B cell (primary cell): ENCODE results near the gene GGA2. TPM values are rescaled to one million over a fixed set of nuclear protein-coding genes. Genes with fewer than 3 reads are reported as not detected.
A peak's percentile ranks its signal among the peaks of the same experiment; 100 is the strongest.

Source experiments
- ATAC-seq: fragments of 200-7000 bp; cut with Tn5 transposase; one replicate; pipeline ENCODE4 v1.10.0; 2021; ENCODE audit warnings: low read depth, mild to moderate bottlenecking, moderate number of reproducible peaks, moderate library complexity
- CTCF ChIA-PET: fragments of 350-600 bp; sonication (Branson Sonifier 250); formaldehyde crosslinking; loops from one replicate; lab custom pipeline; 2021; ENCODE audit warnings: antibody characterized with exemption, inconsistent platforms; lab: Charles Lee
- POLR2A ChIA-PET: fragments of 350-600 bp; sonication (Branson Sonifier 250); formaldehyde crosslinking; loops from one replicate; lab custom pipeline; 2021; ENCODE audit warnings: antibody characterized with exemption; lab: Charles Lee
- DNase-seq: peaks from one replicate; pipeline ENCODE4 v3.0.0; 2013
- H2AFZ ChIP-seq: 2 replicates; pipeline ENCODE4 v1.6.1; 2012; ENCODE audit warnings: mild to moderate bottlenecking, low read depth, low read length; ENCODE audit not compliant: insufficient read depth, poor library complexity, severe bottlenecking
- H3K27ac ChIP-seq, 2 donors: 1 replicate in 1 of 2; 2 replicates in 1 of 2; pipeline ENCODE4 v1.5.1; 2012 to 2013; ENCODE audit warnings: low read length in 2 of 2, mild to moderate bottlenecking in 2 of 2, moderate library complexity in 1 of 2
- H3K27me3 ChIP-seq, 4 experiments: fragments of 200-600 bp in 1 of 4; sonication (generic) in 1 of 4; replicated peaks in 1 of 4; 1 replicate in 2 of 4; 2 replicates in 2 of 4; pipeline versions ENCODE4 v1.6.1 to v1.7.0; 2013 to 2016; ENCODE audit warnings: low read length in 3 of 4, mild to moderate bottlenecking in 2 of 4, mixed read lengths in 1 of 4, moderate library complexity in 1 of 4; ENCODE audit not compliant: insufficient read depth in 4 of 4, control insufficient read depth in 3 of 4; ENCODE audit errors: control extremely low read depth in 1 of 4
- H3K36me3 ChIP-seq, 2 experiments: replicated peaks in 1 of 2; 1 replicate in 1 of 2; 2 replicates in 1 of 2; pipeline versions ENCODE4 v1.6.1 to v1.7.1; 2013; ENCODE audit warnings: low read length in 1 of 2; ENCODE audit not compliant: insufficient read depth in 2 of 2, control insufficient read depth in 1 of 2; ENCODE audit errors: control extremely low read depth in 1 of 2, extremely low read depth in 1 of 2
- H3K4me1 ChIP-seq, 2 donors: fragments of 200-600 bp in 1 of 2; sonication (generic) in 1 of 2; 1 replicate in 1 of 2; 2 replicates in 1 of 2; pipeline versions ENCODE4 v1.5.1 to v1.6.1; 2013 to 2017; ENCODE audit warnings: low read length in 2 of 2; ENCODE audit not compliant: control insufficient read depth in 2 of 2, insufficient read depth in 2 of 2
- H3K4me2 ChIP-seq: replicated peaks from 2 replicates; pipeline ENCODE3; 2012; ENCODE audit warnings: mild to moderate bottlenecking, low read depth, low read length; ENCODE audit not compliant: poor library complexity, severe bottlenecking
- H3K4me3 ChIP-seq, 5 experiments: fragments of 200-600 bp in 1 of 5; sonication (generic) in 1 of 5; 1 replicate in 3 of 5; 2 replicates in 2 of 5; pipeline versions ENCODE4 v1.5.1 to v1.7.0; 2011 to 2016; ENCODE audit warnings: low read length in 4 of 5, mild to moderate bottlenecking in 4 of 5, low read depth in 2 of 5, control low read depth in 1 of 5, moderate library complexity in 1 of 5; ENCODE audit not compliant: insufficient read depth in 1 of 5; ENCODE audit errors: control extremely low read depth in 1 of 5, extremely low read depth in 1 of 5
- H3K79me2 ChIP-seq: fragments of 200-600 bp; sonication (generic); one replicate; pipeline ENCODE4 v1.6.0; 2016; ENCODE audit warnings: low read length; ENCODE audit not compliant: control insufficient read depth, insufficient read depth
- H3K9ac ChIP-seq: fragments of 200-600 bp; sonication (generic); 2 replicates; pipeline ENCODE4 v1.6.1; 2017; ENCODE audit warnings: mild to moderate bottlenecking, low read length, moderate library complexity
- H3K9me3 ChIP-seq, 3 donors: one replicate each; pipeline versions ENCODE4 v1.6.1 to v1.7.1; 2013; ENCODE audit warnings: low read length in 2 of 3; ENCODE audit not compliant: control insufficient read depth in 2 of 3, insufficient read depth in 1 of 3; ENCODE audit errors: control extremely low read depth in 1 of 3
- H4K20me1 ChIP-seq: 2 replicates; pipeline ENCODE4 v1.6.0; 2012; ENCODE audit warnings: mild to moderate bottlenecking, low read length; ENCODE audit not compliant: insufficient read depth, control insufficient read depth, poor library complexity, severe bottlenecking
- H3K27ac Mint-ChIP-seq: one replicate; pipeline ENCODE4 v1.8.0; 2021; ENCODE audit warnings: mixed read lengths
- H3K27me3 Mint-ChIP-seq: one replicate; pipeline ENCODE4 v1.8.0; 2021; ENCODE audit warnings: mixed read lengths
- H3K4me1 Mint-ChIP-seq: one replicate; pipeline ENCODE4 v1.8.0; 2021; ENCODE audit warnings: mixed read lengths
- H3K4me3 Mint-ChIP-seq: one replicate; pipeline ENCODE4 v1.8.0; 2021; ENCODE audit warnings: mixed read lengths
- H3K9me3 Mint-ChIP-seq: one replicate; pipeline ENCODE4 v1.8.0; 2022; ENCODE audit warnings: mixed read lengths; ENCODE audit not compliant: insufficient read depth
- CTCF ChIP-seq: fragments of 200-600 bp; IDR thresholded peaks from one replicate; pipeline ENCODE4 v1.8.0; 2022; ENCODE audit warnings: antibody characterized with exemption, mild to moderate bottlenecking
- EZH2 ChIP-seq: IDR thresholded peaks from 2 replicates; pipeline ENCODE4 v1.6.1; 2012; ENCODE audit warnings: borderline replicate concordance, low read depth, mild to moderate bottlenecking, moderate library complexity, low read length; ENCODE audit not compliant: insufficient read depth, poor library complexity, severe bottlenecking
- WGBS: methylation state at CpG from one replicate; pipeline ENCODE4 v1.1.5; 2013; ENCODE audit warnings: missing lambda C conversion rate; ENCODE audit not compliant: insufficient coverage; 5-methylcytosine and 5-hydroxymethylcytosine counted together
- intact Hi-C: fragments of 100-400 bp; cut with micrococcal nuclease; formaldehyde crosslinking; loops from one replicate; pipeline ENCODE4 v1.10.0; 2022
- polyA plus RNA-seq: library from polyadenylated mRNA; depleted of rRNA; stranded (reverse); fragments of >200 nt; gene quantifications from 2 replicates; pipeline ENCODE4 v1.2.3, GENCODE V29; 2012
- total RNA-seq, 2 donors: library from RNA; stranded (reverse); fragments of 120-200 nt in 1 of 2; gene quantifications; 1 replicate in 1 of 2; 2 replicates in 1 of 2; pipeline versions ENCODE4 v1.2.3 to v1.2.4, GENCODE V29; 2013 to 2022

GGA2 gene
- total and polyA plus RNA-seq, 2 donors (not counting 1 experiment from before 2014, with no cell fraction given): 227 to 832 TPM

GRCh38 chr16:23509441-23509754 lies 896 bp downstream of the GGA2 start:
- Histone ChIP-seq H3K27me3 (no peaks in the 10 kb centered on the region), H3K9me3 (no peaks in the 10 kb centered on the region), H3K27ac (peak overlapping the region; percentile 86 to 91), H3K4me1 (peaks cover 38 to 58% of the 10 kb centered on the region in 2 donors), H3K9ac (peak overlapping the region; percentile 86), H4K20me1 (peaks cover 44% of the 10 kb centered on the region), H3K4me2 (peak overlapping the region; percentile 92), H3K79me2 (peaks cover 71% of the 10 kb centered on the region), H3K4me3 (peak overlapping the region; percentile 75 to 95 (median 91)), H3K36me3 (peaks cover 0 to 8% of the 10 kb centered on the region in 2 experiments), H2AFZ (no peak overlapping the region)
- TF ChIP-seq EZH2: no peak
- no peak for TF ChIP-seq CTCF
- H3K4me3 Mint-ChIP-seq: peak overlapping the region; percentile 94
- H3K27me3 Mint-ChIP-seq: no peaks in the 10 kb centered on the region
- CTCF ChIA-PET: interaction anchor here (0.8 to 3.9 kb wide), 6 partner anchors 9 to 74 kb away, joined by 3 to 19 read pairs (median 4); partner anchors contain the start of genes EARS2 and UBFD1
- DNase-seq: no peak
- WGBS: no CpG with 5 or more reads among the region's 5 CpGs
- H3K9me3 Mint-ChIP-seq: no peaks in the 10 kb centered on the region
- peaks cover 57% of the 10 kb centered on the region for H3K4me1 Mint-ChIP-seq
- POLR2A ChIA-PET: interaction anchor here (0.7 to 4.9 kb wide), 4 partner anchors 8 to 46 kb away, joined by 3 to 39 read pairs (median 4); no protein-coding TSS in a partner anchor
- intact Hi-C loops: no loop called here
- no peak for ATAC-seq
- H3K27ac Mint-ChIP-seq: peak overlapping the region; percentile 90

DNA sequence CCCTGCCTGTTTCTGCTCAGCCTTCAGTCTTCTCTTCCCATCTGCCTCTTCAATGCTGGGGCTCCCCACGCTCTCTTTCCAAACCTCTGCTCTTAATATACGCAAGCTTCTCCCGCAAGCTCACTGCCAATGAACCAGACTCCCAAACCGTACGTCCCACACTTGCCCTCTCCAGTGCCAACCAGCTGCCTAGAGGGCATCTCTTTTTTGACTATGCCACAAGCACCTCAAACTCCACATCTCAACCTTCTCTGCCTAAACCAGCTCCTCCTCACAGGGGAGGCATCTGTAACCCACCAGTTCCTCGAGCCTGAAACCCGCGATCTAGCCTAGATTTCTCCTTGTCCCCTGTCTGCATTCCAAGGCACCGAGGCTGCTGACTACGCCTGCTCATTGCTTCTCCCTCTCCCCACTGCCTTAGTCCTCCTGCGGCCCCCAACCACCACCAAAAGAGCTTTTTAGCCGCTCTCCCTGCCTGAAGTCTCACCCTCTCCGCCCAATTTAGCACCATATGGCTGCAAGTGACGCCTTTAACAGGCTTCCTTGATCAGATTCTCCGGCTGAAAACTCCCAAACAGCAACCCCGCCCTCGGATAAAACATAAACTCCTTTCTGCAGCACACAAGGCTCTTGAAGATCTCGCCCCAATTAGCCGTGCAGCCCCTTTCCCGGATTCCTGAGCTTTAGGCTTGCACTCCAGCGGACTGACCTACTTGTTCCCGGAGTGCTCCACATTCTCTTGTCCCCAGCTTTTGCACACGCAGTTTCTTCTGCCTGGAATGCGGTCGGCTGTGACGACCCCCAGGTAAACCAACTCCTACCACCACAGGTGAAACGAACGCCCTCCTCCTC lies 1.5 kb downstream of the GGA2 start:
- POLR2A ChIA-PET: interaction anchor here (0.7 to 4.9 kb wide), 4 partner anchors 9 to 49 kb away, joined by 3 to 39 read pairs (median 6); partner anchors contain the start of genes EARS2 and UBFD1
- H3K9me3 ChIP-seq: no peaks in the 10 kb centered on the region
- ATAC-seq (no peak), DNase-seq (peak; percentile 36)
- CTCF ChIA-PET: interaction anchor here (0.8 to 3.9 kb wide), 9 partner anchors 8 to 49 kb away, joined by 3 to 19 read pairs (median 3); partner anchors contain the start of genes EARS2 and UBFD1
- WGBS: 39% methylated on average over 20 of the region's 28 CpGs
- peak overlapping the region; percentile 75 to 95 (median 91) for H3K4me3 ChIP-seq
- no peak overlapping the region for H2AFZ ChIP-seq
- peak overlapping the region; percentile 86 to 91 for H3K27ac ChIP-seq
- Mint-ChIP-seq H3K4me3 (peak overlapping the region; percentile 94), H3K4me1 (peaks cover 63% of the 10 kb centered on the region), H3K27me3 (no peaks in the 10 kb centered on the region), H3K9me3 (no peaks in the 10 kb centered on the region), H3K27ac (peak overlapping the region; percentile 90)
- H3K36me3 ChIP-seq: peaks cover 0 to 11% of the 10 kb centered on the region in 2 experiments
- TF ChIP-seq EZH2 (no peak), CTCF (no peak)
- H3K9ac ChIP-seq: peak overlapping the region; percentile 86
- H3K4me2 ChIP-seq: peak overlapping the region; percentile 92
- intact Hi-C loops: no loop called here
- H3K79me2 ChIP-seq: peaks cover 76% of the 10 kb centered on the region
- peaks cover 44 to 64% of the 10 kb centered on the region in 2 donors for H3K4me1 ChIP-seq
- H3K27me3 ChIP-seq: no peaks in the 10 kb centered on the region
- H4K20me1 ChIP-seq: peaks cover 50% of the 10 kb centered on the region
